GM19455 (cell line): ENCODE results near the gene IGFLR1.
A peak's percentile ranks its signal among the peaks of the same experiment; 100 is the strongest.

Source experiments
- ATAC-seq: cut with Tn5 transposase; IDR thresholded peaks from one replicate; pipeline ENCODE4 v1.9.1; 2021; ENCODE audit not compliant: unreplicated experiment

The IGFLR1 gene

DNA sequence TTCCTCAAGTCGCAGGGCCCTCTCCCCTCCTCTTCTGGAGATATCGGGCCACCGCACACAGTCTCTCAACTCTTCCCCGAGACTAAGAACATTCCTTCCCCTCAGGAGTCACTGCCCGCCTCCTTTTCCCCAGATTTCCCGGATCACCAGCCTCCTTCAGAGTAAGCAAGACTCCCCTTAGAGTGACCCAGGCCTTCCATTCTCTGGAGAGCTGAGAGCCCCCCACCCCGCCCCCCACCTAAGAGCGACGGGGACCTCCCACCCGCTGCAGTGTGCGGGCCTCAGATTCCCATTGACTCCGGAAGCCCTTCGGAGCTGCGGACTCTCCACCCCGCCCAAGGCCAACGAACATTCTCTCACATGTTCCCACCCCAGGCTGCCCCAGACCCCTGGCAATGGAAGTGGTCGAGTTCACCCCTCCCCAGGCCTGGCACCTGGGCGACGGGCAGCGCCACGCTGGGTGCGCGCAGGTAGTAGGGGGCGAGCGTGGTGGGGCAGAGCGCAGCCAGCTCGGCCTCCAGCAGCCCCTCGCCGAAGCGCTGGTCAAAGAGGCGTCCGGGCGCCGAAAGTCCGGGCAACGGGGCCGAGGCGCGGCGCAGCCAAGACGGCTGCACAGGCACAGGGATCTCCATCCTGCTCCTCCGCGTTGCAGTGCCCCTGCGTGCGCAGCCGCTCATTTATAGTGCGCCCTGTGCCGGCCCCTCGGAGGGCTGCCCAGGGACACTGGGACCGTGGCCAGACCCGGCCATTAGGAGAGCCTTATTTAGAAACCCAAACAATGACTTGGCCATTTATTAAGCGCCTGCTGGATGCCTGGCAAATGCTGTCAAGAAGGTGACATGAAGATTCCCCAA is 14.4 kb upstream of the IGFLR1 start, which contains the start of gene HSPB6:
Gene HSPB6 (minus strand): TSS at position 653 of the 854 bp plus-strand sequence. CDS start 21 bp downstream, at position 632.
- no peak for ATAC-seq

DNA sequence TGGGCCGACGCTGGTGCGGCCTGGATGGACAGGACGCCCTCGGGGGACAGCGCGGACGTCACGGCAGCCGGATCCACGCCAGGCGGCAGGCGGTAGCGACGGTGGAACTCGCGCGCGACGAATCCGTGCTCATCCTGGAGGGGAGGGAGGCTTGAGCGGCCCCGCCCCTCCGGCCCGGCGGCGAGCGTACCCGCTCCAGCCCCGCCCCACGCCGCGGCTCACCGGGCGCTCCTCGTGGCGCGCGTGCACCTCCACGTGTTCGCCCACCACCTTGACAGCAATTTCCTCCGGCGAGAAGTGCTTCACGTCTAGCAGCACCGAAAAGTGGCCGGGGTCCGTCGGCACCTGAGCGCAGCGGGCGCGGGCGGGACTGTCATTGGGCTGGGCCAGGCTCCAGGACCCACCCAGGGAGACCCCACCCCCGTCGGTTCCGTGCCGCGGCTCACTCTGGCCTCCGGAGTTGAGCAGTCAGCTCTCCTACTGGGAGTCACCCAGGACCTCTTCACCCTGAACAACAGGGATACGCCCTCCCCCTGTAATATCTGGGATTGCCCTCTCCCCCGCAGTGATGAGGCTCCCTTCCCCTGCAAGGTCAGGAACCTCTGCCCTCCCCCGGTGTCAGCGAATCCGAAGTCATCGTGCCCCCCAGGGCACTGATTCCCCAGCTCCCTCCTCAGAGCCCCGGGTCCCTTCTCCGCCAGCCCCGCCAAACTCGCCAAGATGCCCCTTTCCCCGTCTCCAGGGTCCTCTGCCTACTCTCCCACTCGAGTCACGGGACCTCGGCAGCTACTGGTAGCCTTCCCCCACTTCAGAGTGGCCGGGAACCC is 13.5 kb upstream of the IGFLR1 start:
- ATAC-seq = no peak

DNA sequence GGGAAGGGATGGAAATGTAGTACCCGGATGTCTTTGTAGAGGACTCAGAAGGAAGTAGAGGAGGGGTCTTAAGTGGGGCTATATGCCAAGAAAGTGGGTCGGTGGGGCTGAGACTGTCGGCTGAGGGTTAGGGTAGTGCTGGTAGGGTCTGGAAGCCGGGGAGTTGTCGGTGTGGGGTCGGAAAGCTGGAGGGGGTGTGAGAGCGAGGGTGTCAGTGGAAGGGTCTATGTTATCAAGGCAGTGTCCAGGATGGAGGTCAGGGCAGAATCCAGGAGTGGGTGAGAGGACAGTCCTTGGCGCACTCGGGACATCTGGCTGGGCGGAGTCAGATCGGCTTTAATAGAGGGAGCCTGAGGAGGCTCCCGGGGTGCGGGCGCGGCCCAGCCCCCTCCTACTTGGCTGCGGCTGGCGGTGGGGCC is 12.9 kb upstream of the IGFLR1 start:
- no peak for ATAC-seq

DNA sequence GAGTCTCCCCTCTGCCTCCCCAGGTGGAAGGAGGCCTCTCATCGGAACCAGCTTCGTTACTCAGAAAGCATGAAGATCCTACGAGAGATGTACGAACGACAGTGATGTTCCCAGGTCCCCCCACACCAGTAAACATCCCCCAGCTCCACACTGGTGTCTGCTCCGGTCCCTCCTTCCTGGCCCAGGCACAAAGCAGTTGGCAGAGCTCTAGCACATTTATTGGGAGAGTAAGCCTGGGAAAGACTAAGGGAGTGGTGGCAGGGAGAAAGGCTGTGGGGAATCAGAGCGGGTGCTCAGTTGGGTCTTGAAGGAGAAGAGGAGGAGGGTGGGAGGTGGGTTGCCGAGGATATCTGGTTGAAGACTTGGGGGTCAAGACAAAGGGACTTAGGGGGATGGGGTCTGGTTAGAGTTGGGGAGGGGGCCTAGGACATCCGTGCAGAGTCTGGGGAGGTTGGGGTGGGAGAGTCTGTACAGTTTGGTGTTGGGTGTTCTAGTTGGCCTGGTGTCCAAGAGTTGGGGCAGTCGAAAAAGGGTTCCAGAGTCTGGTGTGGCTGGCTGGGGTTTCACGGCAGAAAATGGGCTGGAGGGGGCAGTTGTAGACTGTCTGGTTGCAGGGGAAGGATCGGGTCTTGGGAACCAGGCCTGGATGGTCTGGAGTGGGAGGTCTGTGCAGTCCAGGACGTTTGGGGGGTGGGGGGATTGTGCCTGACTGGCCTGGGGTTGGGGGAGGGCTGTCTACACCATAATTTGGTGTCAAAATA is 12.3 kb upstream of the IGFLR1 start:
- ATAC-seq = no peak

DNA sequence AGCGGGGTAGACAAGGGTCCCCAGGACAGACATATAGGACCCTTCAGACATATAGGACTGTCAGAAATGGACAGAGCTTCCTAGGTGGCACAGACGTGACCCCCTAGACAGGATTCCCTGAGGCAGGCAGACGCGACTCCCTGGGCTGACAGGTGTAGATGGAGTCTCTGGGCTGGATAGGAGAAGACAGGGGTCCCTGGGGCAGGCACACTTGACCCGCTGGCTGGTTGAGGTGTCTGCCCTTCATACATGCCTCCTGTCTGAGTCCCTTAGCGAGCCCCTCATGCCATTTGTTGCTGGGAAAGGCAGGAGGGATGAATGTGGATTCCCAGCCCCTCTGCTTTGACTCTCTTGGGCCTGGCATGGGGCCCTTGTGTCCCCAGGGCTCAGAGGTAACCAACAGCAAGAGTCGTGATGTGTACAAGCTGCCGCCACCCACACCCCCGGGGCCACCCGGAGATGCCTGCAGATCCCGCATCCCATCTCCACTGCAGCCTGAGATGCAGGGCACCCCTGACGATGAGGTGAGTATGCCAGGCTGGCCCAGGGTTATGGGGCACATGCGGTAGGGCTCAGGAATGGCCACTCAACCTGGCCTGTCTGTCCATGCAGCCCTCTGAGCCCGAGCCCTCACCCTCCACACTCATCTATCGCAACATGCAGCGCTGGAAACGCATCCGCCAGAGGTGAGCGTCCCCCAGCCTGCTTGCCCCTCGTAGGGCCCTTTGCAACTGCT is 11.6 kb upstream of the IGFLR1 start:
- no peak for ATAC-seq

DNA sequence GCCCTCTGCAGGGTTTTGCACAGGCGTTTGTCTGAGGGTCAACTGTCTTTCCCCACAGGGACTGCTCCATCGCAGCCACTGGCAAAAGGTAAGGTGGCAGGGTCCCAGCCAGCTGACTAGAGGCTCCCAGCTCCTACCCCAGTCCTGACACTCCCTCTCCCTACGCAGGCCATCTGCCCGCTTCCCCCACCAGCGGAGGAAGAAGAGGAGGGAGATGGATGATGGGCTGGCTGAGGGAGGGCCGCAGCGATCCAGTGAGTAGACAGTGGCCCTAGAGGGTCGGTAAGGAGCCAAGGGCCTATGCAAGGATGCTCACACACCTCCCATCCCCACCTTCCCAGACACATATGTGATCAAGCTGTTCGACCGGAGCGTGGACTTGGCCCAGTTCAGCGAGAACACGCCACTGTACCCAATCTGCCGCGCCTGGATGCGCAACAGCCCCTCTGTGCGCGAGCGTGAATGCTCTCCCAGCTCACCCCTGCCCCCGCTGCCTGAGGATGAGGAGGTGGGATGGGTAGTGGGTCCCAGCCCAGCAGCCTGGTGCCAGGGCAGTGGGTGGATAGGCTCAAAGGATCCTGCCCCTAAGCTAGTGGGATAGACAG is 10.6 kb upstream of the IGFLR1 start:
- ATAC-seq = no peak

DNA sequence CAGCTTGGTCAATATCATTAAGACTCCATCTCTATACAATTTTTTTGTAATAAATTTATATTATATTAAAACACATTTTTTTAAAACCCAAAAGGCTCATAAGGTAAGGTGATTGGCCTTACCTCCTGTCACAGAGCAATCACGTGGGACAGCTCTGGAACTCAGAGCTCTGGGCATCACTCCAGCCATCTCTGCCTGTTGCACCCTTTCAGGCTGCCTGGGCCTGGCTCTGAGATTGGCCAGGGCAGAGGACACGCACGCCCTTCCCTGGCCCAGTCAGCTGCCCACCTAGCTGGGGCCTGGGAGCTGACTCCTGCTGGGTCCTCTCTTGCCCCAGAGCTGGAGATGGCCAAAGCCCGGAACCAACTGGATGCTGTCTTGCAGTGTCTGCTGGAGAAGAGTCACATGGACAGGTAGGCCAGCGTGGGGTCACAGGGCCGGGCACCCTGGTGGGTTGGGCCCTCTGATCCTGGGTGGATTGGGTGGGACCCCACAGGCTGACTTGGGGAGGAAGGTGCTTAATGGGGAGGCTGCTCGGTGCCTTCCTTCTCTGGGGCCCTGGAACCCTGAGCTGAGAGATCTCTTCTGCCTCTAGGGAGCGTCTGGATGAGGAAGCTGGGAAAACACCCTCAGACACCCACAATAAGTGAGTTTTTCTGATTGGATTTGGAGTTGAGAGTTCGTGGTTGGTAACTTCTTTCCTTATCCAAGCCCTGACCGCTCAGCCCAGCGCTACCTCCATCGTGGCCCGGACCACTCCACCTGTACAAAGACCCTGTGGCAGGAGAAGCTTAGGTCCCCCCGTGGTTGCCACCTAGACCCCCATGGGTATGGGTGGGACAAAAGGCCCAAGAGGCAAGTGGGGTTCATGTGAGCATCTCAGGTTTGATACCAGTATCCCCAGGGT is 9.8 kb upstream of the IGFLR1 start:
- ATAC-seq = no peak

DNA sequence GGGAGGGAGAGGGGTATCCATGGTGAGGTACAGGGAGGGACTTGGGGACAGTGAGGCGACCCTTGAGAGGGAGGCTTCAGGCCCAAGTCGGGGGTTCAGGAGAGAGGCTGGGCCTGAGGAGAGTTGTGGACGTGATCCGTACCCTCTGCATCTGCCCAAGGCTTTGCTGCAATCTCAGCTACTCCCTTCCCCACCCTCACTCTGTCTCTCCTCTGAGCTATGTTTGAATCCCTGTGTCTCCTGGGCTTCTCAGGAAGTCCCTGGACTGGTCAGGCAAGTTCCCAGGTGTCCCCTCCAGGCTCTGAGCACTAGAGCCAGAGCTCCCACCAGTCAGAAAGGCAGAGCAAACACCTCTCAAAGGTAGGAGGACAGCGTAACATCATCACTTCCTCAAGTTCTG is 7.9 kb upstream of the IGFLR1 start:
- ATAC-seq = no peak

DNA sequence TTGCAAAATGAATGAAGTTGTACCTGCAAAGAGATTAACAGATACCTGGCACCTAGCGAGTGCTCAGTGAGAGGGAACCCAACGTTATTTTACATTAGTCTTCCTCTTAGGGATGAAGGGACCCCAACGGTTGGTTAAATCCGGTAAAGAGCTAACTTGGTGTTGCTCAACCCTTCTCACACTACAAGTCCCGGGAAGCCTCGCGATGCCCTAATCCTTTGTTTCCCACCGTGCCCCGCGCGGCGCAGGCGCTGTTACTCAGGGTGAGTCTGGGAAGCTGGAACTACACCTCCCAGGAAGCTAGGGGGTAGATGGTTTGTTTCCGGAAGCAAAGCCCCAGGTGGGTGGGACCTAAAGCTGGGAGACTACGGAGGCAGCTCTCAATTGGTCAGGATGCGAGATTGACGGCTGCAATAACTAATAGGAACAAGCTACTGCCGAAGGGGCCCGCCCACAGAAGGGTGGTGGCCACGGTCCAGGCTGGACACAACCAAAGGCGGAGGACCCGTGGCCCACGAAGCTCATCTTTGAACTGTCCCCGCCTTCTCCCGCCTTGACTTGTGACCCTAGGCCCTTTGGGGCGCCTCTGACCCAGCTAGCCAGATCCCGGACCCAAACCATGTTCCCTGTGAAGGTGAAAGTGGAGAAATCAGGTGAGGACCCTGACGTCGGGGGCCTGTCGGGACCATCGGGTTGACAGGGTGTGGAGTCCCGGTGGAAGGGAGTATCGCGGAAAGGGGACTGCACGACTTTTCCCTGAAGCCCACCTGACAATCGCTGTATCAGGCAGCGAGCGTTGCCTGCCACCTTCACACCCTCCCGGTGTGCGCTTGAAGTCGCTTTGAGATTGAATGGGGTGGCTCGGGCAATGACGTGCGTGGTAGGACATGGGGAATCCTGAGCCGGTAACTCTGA is 6.1 kb upstream of the IGFLR1 start, which contains the start of gene LIN37:
Gene LIN37 (plus strand): TSS at position 471 of the 915 bp plus-strand sequence. CDS start 149 bp downstream, at position 620.
- ATAC-seq = peak; percentile 58

DNA sequence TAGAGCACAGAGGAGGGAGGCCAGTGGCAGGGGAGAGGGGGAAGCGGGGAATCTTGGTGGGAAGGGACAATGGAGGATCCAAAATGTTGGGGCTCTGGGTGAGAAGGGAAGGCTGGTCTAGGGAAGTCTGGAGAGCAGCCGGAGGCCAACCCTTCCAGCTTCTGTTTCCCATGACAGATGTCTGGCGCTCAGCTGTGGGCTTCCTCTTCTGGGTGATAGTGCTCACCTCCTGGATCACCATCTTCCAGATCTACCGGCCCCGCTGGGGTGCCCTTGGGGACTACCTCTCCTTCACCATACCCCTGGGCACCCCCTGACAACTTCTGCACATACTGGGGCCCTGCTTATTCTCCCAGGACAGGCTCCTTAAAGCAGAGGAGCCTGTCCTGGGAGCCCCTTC is 4.3 kb upstream of the IGFLR1 start:
- no peak for ATAC-seq

DNA sequence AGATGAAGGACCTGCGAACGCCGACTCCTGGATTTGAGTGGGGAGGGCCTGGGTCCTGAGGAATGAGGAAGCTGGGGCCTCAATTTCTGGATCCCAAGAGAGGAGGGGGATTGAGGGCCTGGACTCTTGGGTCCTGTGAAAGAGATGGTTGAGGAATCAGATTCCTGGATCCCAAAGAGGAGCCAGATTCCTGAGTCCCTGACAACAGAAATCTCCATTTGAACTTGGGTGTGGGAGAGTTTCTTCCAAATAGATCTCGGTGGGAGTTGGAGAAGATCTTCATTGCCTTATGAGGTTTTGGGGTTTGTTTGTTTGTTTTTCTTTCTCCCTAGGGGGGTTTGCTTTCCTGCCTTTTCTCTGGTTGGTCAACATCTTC is 3.8 kb upstream of the IGFLR1 start:
- ATAC-seq = no peak

DNA sequence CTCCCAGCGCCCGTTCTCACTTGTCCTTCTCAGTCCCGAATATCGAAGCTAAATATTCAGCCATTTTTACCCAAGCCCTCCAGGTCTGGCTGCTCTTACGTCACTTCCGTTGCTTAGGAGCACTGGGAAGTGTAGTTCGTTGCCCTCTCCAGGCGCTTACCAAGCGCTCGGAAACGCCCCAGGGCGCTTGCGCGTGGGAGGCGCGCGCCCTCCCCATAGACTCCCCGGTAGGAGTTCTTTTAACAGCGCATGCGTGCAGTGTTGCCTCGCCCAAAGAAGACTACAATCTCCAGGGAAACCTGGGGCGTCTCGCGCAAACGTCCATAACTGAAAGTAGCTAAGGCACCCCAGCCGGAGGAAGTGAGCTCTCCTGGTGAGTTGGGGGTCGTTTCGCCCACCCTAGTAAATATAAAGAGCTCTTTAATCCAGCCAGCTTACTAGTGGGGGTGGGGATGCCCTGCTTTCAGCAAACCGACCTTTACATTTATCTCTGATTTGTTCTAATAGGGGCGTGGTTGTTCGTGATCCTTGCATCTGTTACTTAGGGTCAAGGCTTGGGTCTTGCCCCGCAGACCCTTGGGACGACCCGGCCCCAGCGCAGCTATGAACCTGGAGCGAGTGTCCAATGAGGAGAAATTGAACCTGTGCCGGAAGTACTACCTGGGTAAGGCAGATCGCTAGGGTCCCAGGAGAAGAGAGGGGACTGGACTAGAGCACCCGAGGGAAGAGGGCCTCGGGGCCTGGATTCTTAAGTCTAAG is 3.3 kb upstream of the IGFLR1 start, which contains the start of the genes PSENEN and U2AF1L4:
Gene PSENEN (plus strand): TSS at position 324 of the 759 bp plus-strand sequence. CDS start 280 bp downstream, at position 604.
Gene U2AF1L4 (minus strand): TSS at position 91 of the 759 bp plus-strand sequence. CDS start 27 bp downstream, at position 64.
- peak; percentile 41 for ATAC-seq

DNA sequence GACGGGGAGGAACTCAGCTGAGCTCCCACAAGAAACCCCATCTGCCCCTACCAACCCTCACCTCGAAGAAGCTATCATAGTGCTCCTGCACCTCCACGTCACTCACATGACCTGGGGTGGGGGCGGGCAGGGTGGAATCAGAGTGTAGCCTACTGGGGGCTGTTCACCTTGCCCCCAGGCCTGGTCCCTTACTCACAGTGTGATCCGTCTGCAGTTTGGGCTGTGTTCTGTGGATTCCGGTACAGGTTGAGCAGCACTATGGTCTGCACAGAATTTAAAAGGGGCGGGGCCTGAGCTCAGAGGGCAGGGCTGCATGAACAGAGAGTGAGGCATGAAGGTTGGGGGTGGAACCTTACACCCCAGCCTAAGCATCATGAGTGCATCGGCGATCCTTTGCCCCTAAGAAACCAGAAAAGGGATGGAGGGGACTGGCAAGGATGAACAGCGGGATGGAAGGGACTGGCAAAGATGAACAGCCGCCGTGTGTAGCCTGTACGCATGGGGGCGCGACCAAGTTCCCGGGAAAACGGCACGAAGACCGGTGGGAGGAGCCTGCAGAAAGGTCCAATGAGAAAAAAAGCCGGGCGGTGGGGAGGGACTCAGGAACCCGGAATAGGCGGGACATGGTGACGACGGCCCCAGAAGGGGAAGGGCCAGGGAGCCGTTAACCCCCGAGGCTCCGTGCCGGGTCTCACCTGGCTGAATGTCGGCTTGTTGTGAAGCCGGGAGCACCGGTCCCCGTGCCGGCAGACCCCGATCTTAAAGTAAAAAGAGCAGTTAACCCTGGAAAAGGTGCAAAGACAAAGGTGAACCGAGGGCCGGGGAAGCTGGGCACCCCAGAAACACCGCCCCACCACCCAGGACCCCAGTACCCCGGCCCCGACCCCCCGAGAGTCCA is 2.4 kb upstream of the IGFLR1 start:
- ATAC-seq = peak; percentile 38

DNA sequence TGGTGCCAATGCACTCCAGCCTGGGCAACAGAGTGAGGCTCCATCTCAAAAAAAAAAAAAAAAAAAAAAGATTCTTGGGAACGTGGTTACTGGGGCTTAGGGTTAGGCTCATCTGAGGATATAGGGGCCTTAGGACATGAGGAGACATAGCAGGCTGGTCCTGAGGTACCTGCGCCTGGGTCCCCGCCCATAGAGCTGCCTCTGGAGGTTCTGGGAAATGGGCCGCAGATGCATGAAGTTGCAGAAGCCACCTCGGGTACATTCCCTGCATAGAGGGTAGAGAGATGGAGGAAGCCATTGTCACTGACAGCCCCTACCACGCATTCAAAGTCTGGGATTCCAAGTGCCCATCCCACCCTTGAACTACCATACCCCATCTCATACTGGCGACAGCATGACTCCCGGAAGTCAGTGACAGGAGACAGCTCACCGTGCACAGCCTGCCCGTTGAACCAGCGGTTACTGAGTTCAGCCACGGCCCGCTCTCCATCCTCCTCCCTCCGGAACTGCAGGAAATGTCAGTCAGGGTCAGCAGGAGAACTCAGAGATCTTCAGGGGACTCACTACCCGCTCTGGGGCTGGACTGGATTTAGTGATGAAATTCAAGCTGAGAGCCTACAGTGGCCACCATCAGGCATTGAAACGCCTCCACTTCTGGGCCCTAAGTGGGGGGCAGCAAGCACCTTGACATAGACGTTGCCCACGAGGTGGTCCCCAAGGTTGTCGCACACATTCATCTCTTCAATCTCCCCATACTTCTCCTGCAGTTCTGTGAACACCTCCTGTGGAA is 1.6 kb upstream of the IGFLR1 start:
- ATAC-seq = no peak

DNA sequence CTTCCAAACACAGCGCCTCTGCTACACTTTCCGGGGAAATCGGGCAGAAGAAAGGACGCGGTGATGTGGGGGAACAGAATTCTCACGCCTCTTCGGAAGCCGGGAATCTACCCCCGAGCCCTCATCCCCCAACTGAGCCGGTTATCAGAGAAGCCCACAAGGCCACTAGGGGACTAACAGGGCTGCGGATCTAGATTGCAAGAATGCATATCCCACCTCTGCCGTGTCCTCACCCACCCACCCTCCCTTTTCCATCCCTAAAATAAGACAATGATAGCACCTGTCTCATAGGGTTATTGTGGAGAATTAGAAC is 1.1 kb downstream of the IGFLR1 start:
- ATAC-seq = no peak
